Activated T-cell treated with anti-CD3 and anti-CD28 coated beads, Interleukin-2, amount 50 U/mL, for 72 hours (primary cell): ENCODE measurements around the gene MLST8. TPM values are rescaled to one million over a fixed set of nuclear protein-coding genes. Genes with fewer than 3 reads are reported as not detected.
"Not testable (repeated sequence)": the region's sequence is repeated elsewhere in the genome, so short reads cannot be mapped to it uniquely, and the experiment has no call there.

Source experiments
- ATAC-seq, 2 donors: fragments of 150-1000 bp; cut with Tn5 transposase; replicated peaks in 1 of 2; 2 replicates each; pipeline ENCODE4 v1.10.0; 2021; ENCODE audit warnings: moderate library complexity in 2 of 2, mild to moderate bottlenecking in 1 of 2
- DNase-seq, 2 donors: peaks; one replicate each; pipeline ENCODE4 v3.0.0; 2021 to 2022; ENCODE audit warnings: mixed read lengths in 1 of 2
- H3K27ac Mint-ChIP-seq: one replicate; pipeline ENCODE4 v1.8.0; 2022; ENCODE audit warnings: mild to moderate bottlenecking, moderate library complexity, mixed read lengths
- H3K27me3 Mint-ChIP-seq: one replicate; pipeline ENCODE4 v1.8.0; 2022; ENCODE audit warnings: low read depth, mixed read lengths
- H3K36me3 Mint-ChIP-seq, 2 donors: one replicate each; pipeline ENCODE4 v1.8.0; 2022; ENCODE audit warnings: mixed read lengths in 2 of 2, mild to moderate bottlenecking in 1 of 2; ENCODE audit not compliant: insufficient read depth in 2 of 2
- H3K4me1 Mint-ChIP-seq: one replicate; pipeline ENCODE4 v1.8.0; 2022; ENCODE audit warnings: low read depth, mixed read lengths
- H3K4me3 Mint-ChIP-seq, 2 donors: one replicate each; pipeline ENCODE4 v1.8.0; 2022; ENCODE audit warnings: mild to moderate bottlenecking in 2 of 2, mixed read lengths in 2 of 2, moderate library complexity in 2 of 2
- H3K9me3 Mint-ChIP-seq, 2 donors: one replicate each; pipeline ENCODE4 v1.8.0; 2022; ENCODE audit warnings: mixed read lengths in 2 of 2
- total RNA-seq, 2 donors: library from RNA; stranded (reverse); gene quantifications; one replicate each; pipeline ENCODE4 v1.2.3, GENCODE V29; 2022

The MLST8 gene
- total RNA-seq, 2 donors from 2014 or later, result 54.9 to 65.6 TPM

GRCh38 chr16:2236337-2237101, 31.3 kb downstream of the MLST8 start, which contains the start of gene DNASE1L2:
Gene DNASE1L2 (plus strand): TSS chr16:2236444. CDS start chr16:2236817, 373 bp downstream.
- DNase-seq, result no peak
- ATAC-seq, result peak in 1 of 2 donors; percentile 5
- H3K4me3 Mint-ChIP-seq, result no peak within 1 kb of the TSS

GRCh38 chr16:2237102-2237482, 31.8 kb downstream of the MLST8 start:
- ATAC-seq (no peak), DNase-seq (no peak)
- H3K36me3 Mint-ChIP-seq, result peaks cover 2 to 4% of the 10 kb centered on the region in 2 donors
- no peak overlapping the region for H3K27ac Mint-ChIP-seq
- no peak overlapping the region for H3K4me3 Mint-ChIP-seq
- no peaks in the 10 kb centered on the region for H3K9me3 Mint-ChIP-seq
- no peaks in the 10 kb centered on the region for H3K27me3 Mint-ChIP-seq
- H3K4me1 Mint-ChIP-seq, result no peaks in the 10 kb centered on the region

More at GRCh38 chr16:2236337-2237101, 31.3 kb downstream of the MLST8 start, which contains the start of gene DNASE1L2:
- H3K4me1 Mint-ChIP-seq, result no peaks in the 10 kb centered on the region
- no peak within 1 kb of the TSS for H3K27ac Mint-ChIP-seq
- H3K36me3 Mint-ChIP-seq, result peaks cover 2 to 4% of the 10 kb centered on the region in 2 donors
- H3K9me3 Mint-ChIP-seq, result no peaks in the 10 kb centered on the region
- no peaks in the 10 kb centered on the region for H3K27me3 Mint-ChIP-seq

- DNase-seq (no peak), ATAC-seq (no peak)
- Mint-ChIP-seq H3K4me3 (no peak overlapping the region), H3K27ac (no peak overlapping the region), H3K27me3 (no peaks in the 10 kb centered on the region), H3K9me3 (no peaks in the 10 kb centered on the region), H3K36me3 (peaks cover 2 to 4% of the 10 kb centered on the region in 2 donors), H3K4me1 (no peaks in the 10 kb centered on the region)
These were observed 32.4 kb downstream of the MLST8 start for GRCh38 chr16:2237493-2238149.

GRCh38 chr16:2238150-2238837, 33.0 kb downstream of the MLST8 start:
- ATAC-seq (peak; percentile 3 to 4), DNase-seq (no peak)
- Mint-ChIP-seq H3K4me1 (no peaks in the 10 kb centered on the region), H3K36me3 (peaks cover 2 to 4% of the 10 kb centered on the region in 2 donors), H3K27me3 (no peaks in the 10 kb centered on the region), H3K9me3 (no peaks in the 10 kb centered on the region), H3K4me3 (no peak overlapping the region), H3K27ac (no peak overlapping the region)

- peak in 1 of 2 donors; percentile 4 for ATAC-seq
- Mint-ChIP-seq H3K27me3 (no peaks in the 10 kb centered on the region), H3K27ac (no peak overlapping the region), H3K36me3 (peaks cover 1 to 2% of the 10 kb centered on the region in 2 donors), H3K4me1 (no peaks in the 10 kb centered on the region), H3K9me3 (no peaks in the 10 kb centered on the region), H3K4me3 (no peak overlapping the region)
- no peak for DNase-seq
These were observed 33.8 kb downstream of the MLST8 start for GRCh38 chr16:2238838-2239675.

GRCh38 chr16:2240331-2240730, 35.1 kb downstream of the MLST8 start:
- H3K36me3 Mint-ChIP-seq, H3K4me3 Mint-ChIP-seq, H3K4me1 Mint-ChIP-seq, ATAC-seq, H3K27ac Mint-ChIP-seq, DNase-seq, H3K27me3 Mint-ChIP-seq, H3K9me3 Mint-ChIP-seq: not testable (repeated sequence)

- H3K27me3 Mint-ChIP-seq, result no peaks in the 10 kb centered on the region
- no peaks in the 10 kb centered on the region for H3K9me3 Mint-ChIP-seq
These were observed 37.3 kb downstream of the MLST8 start for GRCh38 chr16:2242598-2242997.

GRCh38 chr16:2243031-2243528, 37.8 kb downstream of the MLST8 start:
- Mint-ChIP-seq H3K4me3 (no peak overlapping the region), H3K36me3 (peaks cover 0 to 1% of the 10 kb centered on the region in 2 donors), H3K9me3 (no peaks in the 10 kb centered on the region), H3K4me1 (no peaks in the 10 kb centered on the region), H3K27me3 (no peaks in the 10 kb centered on the region), H3K27ac (no peak overlapping the region)
- DNase-seq (no peak), ATAC-seq (no peak)

More at GRCh38 chr16:2242598-2242997, 37.3 kb downstream of the MLST8 start:
- Mint-ChIP-seq H3K4me1 (no peaks in the 10 kb centered on the region), H3K27ac (peak overlapping the region; percentile 24), H3K4me3 (no peak overlapping the region), H3K36me3 (peaks cover 0 to 1% of the 10 kb centered on the region in 2 donors)
- DNase-seq (no peak), ATAC-seq (no peak)

GRCh38 chr16:2243781-2244180, 38.5 kb downstream of the MLST8 start:
- no peaks in the 10 kb centered on the region for H3K9me3 Mint-ChIP-seq
- peaks cover 0 to 1% of the 10 kb centered on the region in 2 donors for H3K36me3 Mint-ChIP-seq
- ATAC-seq, result no peak
- H3K4me1 Mint-ChIP-seq, result no peaks in the 10 kb centered on the region
- no peak for DNase-seq
- no peak overlapping the region for H3K27ac Mint-ChIP-seq
- H3K4me3 Mint-ChIP-seq, result no peak overlapping the region
- H3K27me3 Mint-ChIP-seq, result no peaks in the 10 kb centered on the region

GRCh38 chr16:2244301-2244700, 39.0 kb downstream of the MLST8 start:
- Mint-ChIP-seq H3K4me3 (no peak overlapping the region), H3K9me3 (no peaks in the 10 kb centered on the region), H3K27me3 (no peaks in the 10 kb centered on the region), H3K27ac (no peak overlapping the region), H3K36me3 (peaks cover 0 to 3% of the 10 kb centered on the region in 2 donors), H3K4me1 (no peaks in the 10 kb centered on the region)
- DNase-seq (no peak), ATAC-seq (peak in 1 of 2 donors; percentile 10)

- DNase-seq (no peak), ATAC-seq (peak in 1 of 2 donors; percentile 12)
- Mint-ChIP-seq H3K27ac (no peak overlapping the region), H3K27me3 (no peaks in the 10 kb centered on the region), H3K9me3 (no peaks in the 10 kb centered on the region), H3K36me3 (peaks cover 0 to 3% of the 10 kb centered on the region in 2 donors), H3K4me1 (no peaks in the 10 kb centered on the region), H3K4me3 (no peak overlapping the region)
These were observed 39.9 kb downstream of the MLST8 start for GRCh38 chr16:2244926-2245795.
